ENCODE results near the gene GPS2. TPM values are rescaled to one million over a fixed set of nuclear protein-coding genes. Genes with fewer than 3 reads are reported as not detected.

GPS2 gene, protein sequence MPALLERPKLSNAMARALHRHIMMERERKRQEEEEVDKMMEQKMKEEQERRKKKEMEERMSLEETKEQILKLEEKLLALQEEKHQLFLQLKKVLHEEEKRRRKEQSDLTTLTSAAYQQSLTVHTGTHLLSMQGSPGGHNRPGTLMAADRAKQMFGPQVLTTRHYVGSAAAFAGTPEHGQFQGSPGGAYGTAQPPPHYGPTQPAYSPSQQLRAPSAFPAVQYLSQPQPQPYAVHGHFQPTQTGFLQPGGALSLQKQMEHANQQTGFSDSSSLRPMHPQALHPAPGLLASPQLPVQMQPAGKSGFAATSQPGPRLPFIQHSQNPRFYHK
- total RNA-seq (2012; rRNA removed) (36.2 and 37.5 TPM in 2 replicates), polyA plus RNA-seq (2012; rRNA removed) (47.5 and 50.9 TPM in 2 replicates), Bru-seq, nascent RNA (percentile 47 among the genes with signal in this experiment), BruChase-seq, experiment 1, labeled RNA remaining after a 6-hour chase (percentile 65 among the genes with signal in this experiment), BruChase-seq, experiment 2, labeled RNA remaining after a 2-hour chase (percentile 48 among the genes with signal in this experiment)
- polyA plus RNA-seq (2012; cell fraction: cytosol; rRNA removed): 40.8 and 58.5 TPM in 2 replicates
- 122 and 144 TPM in 2 replicates for polyA plus RNA-seq (2012; cell fraction: nucleus; rRNA removed; ENCODE audit: low replicate concordance)
- long read RNA-seq, transcript GPS2-201 (11 exons, 1,379 nt): minor isoform, 13 of 192 reads
- long read RNA-seq, transcript GPS2-202 (10 exons, 1,371 nt): major isoform, 19 of 192 reads
- long read RNA-seq, partial matches to known transcripts: 11 of 192 reads
- long read RNA-seq, other reads (novel, unspliced or antisense): 148 of 192 reads

GRCh38 chr17:7314719-7315569 lies at the start of gene GPS2:
Gene GPS2, minus strand, starts transcription at chr17:7315360. Its CDS starts 308 bp downstream, at chr17:7315052.
- Histone ChIP-seq H2BK5ac (ENCODE audit: low read depth, low read length, poor library complexity, severe bottlenecking) (peak within 1 kb of the TSS; percentile 64), H3K36me3 (ENCODE audit: control insufficient read depth, insufficient read depth, low read length) (peaks cover 56% of the 10 kb centered on the region), H3K4ac (ENCODE audit: low read depth, low read length) (peak within 1 kb of the TSS; percentile 57), H2AFZ (replicated peaks; ENCODE audit: low read length, poor library complexity) (peak within 1 kb of the TSS; percentile 90), H3K4me3 (ENCODE audit: insufficient read depth, low read depth, low read length) (peak within 1 kb of the TSS; percentile 78), H3K79me1 (ENCODE audit: low read depth in 1 of 2, low read length in 2 of 2) (peaks cover 25 to 49% of the 10 kb centered on the region in 2 experiments), H3K4me1 (ENCODE audit: control insufficient read depth, insufficient read depth, low read length) (peaks cover 7% of the 10 kb centered on the region), H4K5ac (ENCODE audit: low read depth, low read length) (peak within 1 kb of the TSS; percentile 97), H3K27me3 (ENCODE audit: control insufficient read depth, insufficient read depth, low read length) (no peaks in the 10 kb centered on the region), H3K23ac (ENCODE audit: low read depth, low read length) (peak within 1 kb of the TSS; percentile 68), H3K9ac (ENCODE audit: low read depth, low read length) (peak within 1 kb of the TSS; percentile 91), H2BK20ac (ENCODE audit: low read depth, low read length) (no peak within 1 kb of the TSS), H2BK15ac (ENCODE audit: low read depth, low read length) (no peak within 1 kb of the TSS), H3K18ac (ENCODE audit: low read depth, low read length) (no peak within 1 kb of the TSS), H3K9me1 (ENCODE audit: insufficient read depth, low read length) (peaks cover 11% of the 10 kb centered on the region; the same call in 1 of the 2 replicates), H2AK9ac (replicated peaks; ENCODE audit: low read depth, low read length, poor library complexity) (peak within 1 kb of the TSS; percentile 89), H2BK120ac (ENCODE audit: low read depth, low read length) (no peak within 1 kb of the TSS), H3K9me3 (ENCODE audit: control insufficient read depth, insufficient read depth, low read length) (no peaks in the 10 kb centered on the region), H4K20me1 (ENCODE audit: insufficient read depth, low read length) (peaks cover 47% of the 10 kb centered on the region), H3K27ac (ENCODE audit: insufficient read depth, low read length) (peak within 1 kb of the TSS; percentile 84), H4K91ac (ENCODE audit: insufficient read depth, low read depth, low read length) (peak within 1 kb of the TSS; percentile 55; the same call in 1 of the 2 replicates), H3K56ac (ENCODE audit: extremely low read depth, insufficient read depth, low read length) (peak within 1 kb of the TSS; percentile 40), H3K14ac (replicated peaks; ENCODE audit: low read depth, low read length) (peak within 1 kb of the TSS; percentile 41; the same call in 1 of the 2 replicates), H2AK5ac (ENCODE audit: low read depth, low read length) (peak within 1 kb of the TSS; percentile 48), H3K4me2 (ENCODE audit: low read depth, low read length) (peak within 1 kb of the TSS; percentile 97), H4K8ac (ENCODE audit: low read depth in 2 of 2, low read length in 2 of 2) (peak within 1 kb of the TSS; percentile 98 to 99)
- CTCF ChIA-PET: no interaction called here
- ATAC-seq (ENCODE audit: low read depth) (peak; percentile 85), DNase-seq (peak; percentile 71)
- dilution Hi-C loops (cut with HindIII; ENCODE audit: low sequenced_read_pairs, unreplicated experiment) (no loop called here), in situ Hi-C loops (cut with MboI; ENCODE audit: low sequenced_read_pairs) (no loop called here), intact Hi-C loops (cut with micrococcal nuclease) (no loop called here)
- POLR2A ChIA-PET (ENCODE audit: unreplicated experiment): interaction anchor here (0.5 kb wide), 1 partner anchor 247 kb away, joined by 3 read pairs; no protein-coding TSS in a partner anchor
- no TSS peak for BruUV-seq (replicated peaks)
- WGBS, 2 experiments (ENCODE audit: extremely low coverage in 2 of 2, insufficient read length in 1 of 2): 1% methylated on average over 42 of the region's 95 CpGs; no CpG with 5 or more reads in 1 of the 2 experiments
- TF ChIP-seq CEBPB (IDR thresholded peaks at IDR 0.05; ENCODE audit: low read depth, low read length) (no peak), MAFK (IDR thresholded peaks at IDR 0.05; ENCODE audit: low read depth, low read length) (no peak), CHD1 (IDR thresholded peaks at IDR 0.05; ENCODE audit: low read depth, low read length) (no peak), MAZ (IDR thresholded peaks at IDR 0.05; ENCODE audit: borderline replicate concordance, low read depth, low read length) (peak; percentile 61; the same call in 1 of the 2 replicates), BHLHE40 (IDR thresholded peaks at IDR 0.05; ENCODE audit: low read depth, low read length) (no peak), POLR2A (IDR thresholded peaks at IDR 0.05; ENCODE audit: low read depth, low read length) (peak; percentile 89), MXI1 (IDR thresholded peaks at IDR 0.05; ENCODE audit: borderline replicate concordance, low read depth, low read length) (peak; percentile 93), RCOR1 (IDR thresholded peaks at IDR 0.05; ENCODE audit: insufficient replicate concordance, low read length) (no peak), NFE2L2 (IDR thresholded peaks at IDR 0.05; ENCODE audit: low read depth, low read length) (no peak)
- TF ChIP-seq, protein P1, sequence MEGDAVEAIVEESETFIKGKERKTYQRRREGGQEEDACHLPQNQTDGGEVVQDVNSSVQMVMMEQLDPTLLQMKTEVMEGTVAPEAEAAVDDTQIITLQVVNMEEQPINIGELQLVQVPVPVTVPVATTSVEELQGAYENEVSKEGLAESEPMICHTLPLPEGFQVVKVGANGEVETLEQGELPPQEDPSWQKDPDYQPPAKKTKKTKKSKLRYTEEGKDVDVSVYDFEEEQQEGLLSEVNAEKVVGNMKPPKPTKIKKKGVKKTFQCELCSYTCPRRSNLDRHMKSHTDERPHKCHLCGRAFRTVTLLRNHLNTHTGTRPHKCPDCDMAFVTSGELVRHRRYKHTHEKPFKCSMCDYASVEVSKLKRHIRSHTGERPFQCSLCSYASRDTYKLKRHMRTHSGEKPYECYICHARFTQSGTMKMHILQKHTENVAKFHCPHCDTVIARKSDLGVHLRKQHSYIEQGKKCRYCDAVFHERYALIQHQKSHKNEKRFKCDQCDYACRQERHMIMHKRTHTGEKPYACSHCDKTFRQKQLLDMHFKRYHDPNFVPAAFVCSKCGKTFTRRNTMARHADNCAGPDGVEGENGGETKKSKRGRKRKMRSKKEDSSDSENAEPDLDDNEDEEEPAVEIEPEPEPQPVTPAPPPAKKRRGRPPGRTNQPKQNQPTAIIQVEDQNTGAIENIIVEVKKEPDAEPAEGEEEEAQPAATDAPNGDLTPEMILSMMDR (conservative IDR thresholded peaks at IDR 0.05; ENCODE audit: low read depth, low read length): no peak
- TF ChIP-seq, protein P2, sequence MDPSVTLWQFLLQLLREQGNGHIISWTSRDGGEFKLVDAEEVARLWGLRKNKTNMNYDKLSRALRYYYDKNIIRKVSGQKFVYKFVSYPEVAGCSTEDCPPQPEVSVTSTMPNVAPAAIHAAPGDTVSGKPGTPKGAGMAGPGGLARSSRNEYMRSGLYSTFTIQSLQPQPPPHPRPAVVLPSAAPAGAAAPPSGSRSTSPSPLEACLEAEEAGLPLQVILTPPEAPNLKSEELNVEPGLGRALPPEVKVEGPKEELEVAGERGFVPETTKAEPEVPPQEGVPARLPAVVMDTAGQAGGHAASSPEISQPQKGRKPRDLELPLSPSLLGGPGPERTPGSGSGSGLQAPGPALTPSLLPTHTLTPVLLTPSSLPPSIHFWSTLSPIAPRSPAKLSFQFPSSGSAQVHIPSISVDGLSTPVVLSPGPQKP (IDR thresholded peaks at IDR 0.05; ENCODE audit: borderline replicate concordance, low read depth, low read length): no peak

Data from IMR-90 (cell line).